Neuronal stem cell (in vitro differentiated cells): ENCODE data around the gene KAT2A.
A peak's percentile ranks its signal among the peaks of the same experiment; 100 is the strongest.

Experiments
- DNase-seq: peaks from one replicate; pipeline ENCODE4 v3.0.0-alpha.2; 2013; ENCODE audit warnings: low spot score
- H2AFZ ChIP-seq: one replicate; pipeline ENCODE4 v1.6.1; 2013; ENCODE audit warnings: mild to moderate bottlenecking, low read length, inconsistent platforms
- H2AK5ac ChIP-seq: 2 replicates; pipeline ENCODE4 v1.6.1; 2013; ENCODE audit warnings: low read depth, mild to moderate bottlenecking, inconsistent platforms, low read length, moderate library complexity, mixed read lengths
- H2BK120ac ChIP-seq: 2 replicates; pipeline ENCODE4 v1.6.1; 2013; ENCODE audit warnings: low read depth, mild to moderate bottlenecking, inconsistent platforms, low read length, moderate library complexity, mixed read lengths
- H2BK12ac ChIP-seq: one replicate; pipeline ENCODE4 v1.6.1; 2013; ENCODE audit warnings: low read length, inconsistent platforms
- H2BK15ac ChIP-seq: 2 replicates; pipeline ENCODE4 v1.6.1; 2013; ENCODE audit warnings: mild to moderate bottlenecking, low read length, inconsistent platforms, mixed read lengths
- H2BK5ac ChIP-seq: one replicate; pipeline ENCODE4 v1.6.1; 2013; ENCODE audit warnings: inconsistent platforms, mild to moderate bottlenecking, low read length, moderate library complexity
- H3K14ac ChIP-seq: one replicate; pipeline ENCODE4 v1.6.1; 2013; ENCODE audit warnings: low read length, inconsistent platforms
- H3K18ac ChIP-seq: 2 replicates; pipeline ENCODE4 v1.6.1; 2013; ENCODE audit warnings: low read length, inconsistent platforms
- H3K23ac ChIP-seq: 2 replicates; pipeline ENCODE4 v1.6.1; 2013; ENCODE audit warnings: low read depth, mild to moderate bottlenecking, mixed read lengths, low read length, inconsistent platforms; ENCODE audit not compliant: poor library complexity
- H3K27ac ChIP-seq: replicated peaks from 3 replicates; pipeline ENCODE4 v1.5.1; 2013; ENCODE audit warnings: low read length, inconsistent platforms
- H3K27me3 ChIP-seq, 3 experiments: 2 replicates each; pipeline ENCODE4 v1.6.1; 2013; ENCODE audit warnings: low read length in 3 of 3, mild to moderate bottlenecking in 2 of 3, inconsistent platforms in 1 of 3, low read depth in 1 of 3, mixed read lengths in 1 of 3, moderate library complexity in 1 of 3; ENCODE audit not compliant: control insufficient read depth in 3 of 3, insufficient read depth in 3 of 3
- H3K36me3 ChIP-seq, 2 donors: replicated peaks in 1 of 2; 2 replicates each; pipeline ENCODE4 v1.6.1; 2013; ENCODE audit warnings: low read length in 2 of 2; ENCODE audit not compliant: control insufficient read depth in 2 of 2, insufficient read depth in 2 of 2
- H3K4ac ChIP-seq: 2 replicates; pipeline ENCODE4 v1.6.1; 2013; ENCODE audit warnings: inconsistent platforms, mild to moderate bottlenecking, low read length, moderate library complexity
- H3K4me1 ChIP-seq, 2 donors: 1 replicate in 1 of 2; 2 replicates in 1 of 2; pipeline ENCODE4 v1.6.1; 2013; ENCODE audit warnings: low read length in 2 of 2, low read depth in 1 of 2; ENCODE audit not compliant: control insufficient read depth in 2 of 2, insufficient read depth in 1 of 2
- H3K4me2 ChIP-seq: one replicate; pipeline ENCODE4 v1.6.1; 2013; ENCODE audit warnings: mild to moderate bottlenecking, low read length, inconsistent platforms; ENCODE audit not compliant: insufficient read depth, poor library complexity, severe bottlenecking
- H3K4me3 ChIP-seq, 2 donors: 2 replicates each; pipeline ENCODE4 v1.5.1; 2013; ENCODE audit warnings: low read length in 2 of 2, mild to moderate bottlenecking in 2 of 2, inconsistent platforms in 1 of 2, moderate library complexity in 1 of 2
- H3K79me1 ChIP-seq: one replicate; pipeline ENCODE4 v1.6.1; 2013; ENCODE audit warnings: low read depth, mild to moderate bottlenecking, inconsistent platforms, low read length, moderate library complexity
- H3K9ac ChIP-seq: one replicate; pipeline ENCODE4 v1.6.1; 2013; ENCODE audit warnings: mild to moderate bottlenecking, low read depth, low read length, inconsistent platforms; ENCODE audit not compliant: poor library complexity
- H3K9me3 ChIP-seq, 2 donors: replicated peaks in 1 of 2; 2 replicates each; pipeline versions ENCODE3 to v1.6.1; 2013; ENCODE audit warnings: low read length in 2 of 2, mild to moderate bottlenecking in 2 of 2, inconsistent platforms in 1 of 2, low read depth in 1 of 2, mixed read lengths in 1 of 2, moderate library complexity in 1 of 2; ENCODE audit not compliant: control insufficient read depth in 2 of 2, insufficient read depth in 1 of 2
- H4K8ac ChIP-seq: one replicate; pipeline ENCODE4 v1.6.1; 2013; ENCODE audit warnings: low read depth, mild to moderate bottlenecking, inconsistent platforms, low read length, moderate library complexity
- H4K91ac ChIP-seq: one replicate; pipeline ENCODE4 v1.6.1; 2013; ENCODE audit warnings: low read length, low read depth, mild to moderate bottlenecking, inconsistent platforms; ENCODE audit not compliant: poor library complexity
- WGBS, 2 donors: extraction: QIAGEN DNeasy Blood & Tissue Kit; methylation state at CpG; one replicate each; pipeline ENCODE4 v1.1.7; 2013; ENCODE audit warnings: missing lambda C conversion rate in 2 of 2, mixed read lengths in 1 of 2; ENCODE audit not compliant: insufficient read length in 2 of 2, insufficient replicate concordance in 1 of 2; ENCODE audit errors: extremely low coverage in 2 of 2; 5-methylcytosine and 5-hydroxymethylcytosine counted together

Gene KAT2A

GRCh38 chr17:42113293-42114069 lies 7.7 kb downstream of the KAT2A start:
- Histone ChIP-seq H4K8ac (no peak overlapping the region), H2BK120ac (no peak overlapping the region), H4K91ac (no peak overlapping the region), H3K9ac (no peak overlapping the region), H3K23ac (no peak overlapping the region), H3K4me3 (no peak overlapping the region), H2BK15ac (no peak overlapping the region), H3K27ac (no peak overlapping the region), H3K4ac (no peak overlapping the region), H2BK5ac (no peak overlapping the region), H3K9me3 (no peaks in the 10 kb centered on the region), H3K4me1 (no peaks in the 10 kb centered on the region), H3K14ac (no peak overlapping the region), H2BK12ac (no peak overlapping the region), H3K36me3 (peaks cover 13 to 51% of the 10 kb centered on the region in 2 donors), H3K4me2 (no peak overlapping the region), H3K18ac (no peak overlapping the region), H3K79me1 (peaks cover 2% of the 10 kb centered on the region), H2AK5ac (no peak overlapping the region), H2AFZ (no peak overlapping the region), H3K27me3 (peaks cover 0 to 5% (median 2%) of the 10 kb centered on the region in 3 experiments)
- no CpG with 5 or more reads among the region's 28 CpGs for WGBS, 2 donors
- no peak for DNase-seq

DNA sequence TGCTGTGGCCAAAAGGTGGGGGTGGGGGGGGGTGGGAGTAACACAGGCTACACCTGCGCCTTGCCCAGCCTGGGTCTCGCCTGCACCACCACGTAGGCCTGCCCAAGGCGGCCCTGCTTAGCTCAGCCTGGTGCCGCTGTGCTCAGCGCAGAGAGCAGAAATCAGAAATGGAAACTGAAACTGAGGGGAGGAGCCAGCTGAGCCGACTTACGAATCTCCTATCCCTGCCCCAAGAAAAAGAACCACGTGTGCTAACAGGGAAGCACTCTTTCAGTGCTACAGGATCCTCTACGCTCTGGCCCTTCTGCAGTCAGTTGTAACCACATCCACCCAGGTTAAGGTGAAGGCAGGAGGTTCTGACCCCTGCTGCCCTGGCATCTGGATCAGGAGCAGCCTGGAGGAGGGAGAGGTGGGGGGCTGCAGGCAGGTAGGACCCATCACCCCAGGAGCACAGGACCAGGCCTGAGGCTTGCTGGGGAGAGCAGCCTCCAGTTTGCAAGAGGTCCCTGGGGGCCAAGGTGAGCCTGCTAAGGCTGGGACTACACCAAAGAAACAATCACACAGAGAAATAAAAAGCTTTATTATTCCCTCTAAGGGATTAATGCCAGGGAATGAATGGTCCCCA lies 8.5 kb downstream of the KAT2A start, which contains the start of gene DHX58:
TSS of gene DHX58 (minus strand) at position 163 of the 625 bp plus-strand sequence. CDS start 822 bp downstream, outside the sequence.
- Histone ChIP-seq H3K36me3 (peaks cover 12 to 42% of the 10 kb centered on the region in 2 donors), H3K27me3 (peaks cover 0 to 13% (median 2%) of the 10 kb centered on the region in 3 experiments), H3K4me1 (peaks cover 4 to 5% of the 10 kb centered on the region in 2 donors), H3K4ac (no peak within 1 kb of the TSS), H2BK120ac (no peak within 1 kb of the TSS), H2BK15ac (peak within 1 kb of the TSS; percentile 49), H3K4me2 (peak within 1 kb of the TSS; percentile 25), H3K9me3 (no peaks in the 10 kb centered on the region), H2BK12ac (peak within 1 kb of the TSS; percentile 3), H2AFZ (no peak within 1 kb of the TSS), H3K4me3 (no peak within 1 kb of the TSS), H2AK5ac (peak within 1 kb of the TSS; percentile 26), H3K14ac (no peak within 1 kb of the TSS), H3K18ac (no peak within 1 kb of the TSS), H4K8ac (no peak within 1 kb of the TSS), H2BK5ac (peak within 1 kb of the TSS; percentile 39), H4K91ac (no peak within 1 kb of the TSS), H3K27ac (no peak within 1 kb of the TSS), H3K9ac (peak within 1 kb of the TSS; percentile 70), H3K23ac (peak within 1 kb of the TSS; percentile 73), H3K79me1 (peaks cover 2% of the 10 kb centered on the region)
- no CpG with 5 or more reads among the region's 10 CpGs for whole genome bisulfite sequencing, 2 donors
- no peak for DNase-seq

GRCh38 chr17:42111871-42112551 lies 9.2 kb downstream of the KAT2A start:
- H3K18ac ChIP-seq, result no peak overlapping the region

More at GRCh38 chr17:42111871-42112551, 9.2 kb downstream of the KAT2A start:
- Histone ChIP-seq H3K4ac (no peak overlapping the region), H4K8ac (no peak overlapping the region), H3K79me1 (peaks cover 2% of the 10 kb centered on the region), H3K14ac (no peak overlapping the region), H3K9ac (no peak overlapping the region), H4K91ac (no peak overlapping the region), H3K4me3 (no peak overlapping the region), H2AK5ac (peak overlapping the region; percentile 26), H2BK12ac (peak overlapping the region; percentile 3), H3K36me3 (peaks cover 11 to 37% of the 10 kb centered on the region in 2 donors), H3K27me3 (peaks cover 0 to 13% (median 2%) of the 10 kb centered on the region in 3 experiments), H3K4me1 (peaks cover 4 to 5% of the 10 kb centered on the region in 2 donors), H3K4me2 (peak overlapping the region; percentile 25), H2BK15ac (no peak overlapping the region), H2BK5ac (peak overlapping the region; percentile 39), H2BK120ac (no peak overlapping the region), H3K9me3 (no peaks in the 10 kb centered on the region), H3K23ac (peak overlapping the region; percentile 73), H2AFZ (no peak overlapping the region), H3K27ac (no peak overlapping the region)
- DNase-seq, result no peak
- no CpG with 5 or more reads among the region's 12 CpGs for WGBS, 2 donors
